HCT116 (cell line): ENCODE results near the gene MLH1.

ENCODE experiments used
- EZH2phosphoT487 ChIP-seq: fragments of 200-600 bp; IDR thresholded peaks from 2 replicates; pipeline ENCODE4 v1.6.1; 2018; ENCODE audit warnings: antibody characterized with exemption, borderline replicate concordance
- JUND ChIP-seq: IDR thresholded peaks from 2 replicates; pipeline ENCODE4 v1.6.1; 2012
- POLR2A ChIP-seq: IDR thresholded peaks from 2 replicates; pipeline ENCODE4 v1.7.0; 2011; ENCODE audit warnings: borderline replicate concordance; ENCODE audit not compliant: insufficient read depth, insufficient read length; ENCODE audit errors: extremely low read depth
- POLR2AphosphoS5 ChIP-seq: IDR thresholded peaks from 2 replicates; pipeline ENCODE4 v1.6.1; 2011; ENCODE audit warnings: mild to moderate bottlenecking, low read depth, low read length, moderate library complexity
- RAD21 ChIP-seq: IDR thresholded peaks from 2 replicates; pipeline ENCODE4 v1.6.1; 2012; ENCODE audit warnings: low read depth, mild to moderate bottlenecking
- YY1 ChIP-seq: IDR thresholded peaks from 2 replicates; pipeline ENCODE4 v1.6.1; 2011; ENCODE audit warnings: low read length, low read depth, moderate library complexity, mild to moderate bottlenecking; ENCODE audit not compliant: insufficient replicate concordance; ENCODE audit errors: extremely low read depth
- ZBTB33 ChIP-seq: IDR thresholded peaks from 2 replicates; pipeline ENCODE4 v1.6.1; 2011; ENCODE audit warnings: mild to moderate bottlenecking, low read length, moderate library complexity; ENCODE audit not compliant: insufficient replicate concordance; ENCODE audit errors: extremely low read depth
- ZNF274 ChIP-seq: fragments of 200-500 bp; sonication (Bioruptor generic); IDR thresholded peaks from 2 replicates; pipeline ENCODE4 v1.6.1; 2014; ENCODE audit warnings: mild to moderate bottlenecking, low read depth, low read length, inconsistent platforms
- TF ChIP-seq, protein P1 (sequence below), 3 experiments: fragments of 200-600 bp in 1 of 3; sonication (generic) in 1 of 3; IDR thresholded peaks in 2 of 3; conservative IDR thresholded peaks in 1 of 3; 2 replicates each; pipeline ENCODE4 v1.5.1; 2012 to 2017; ENCODE audit warnings: low read depth in 2 of 3, low read length in 2 of 3, antibody characterized with exemption in 1 of 3, borderline replicate concordance in 1 of 3, control low read depth in 1 of 3, mild to moderate bottlenecking in 1 of 3, mixed read lengths in 1 of 3, mixed run types in 1 of 3, moderate library complexity in 1 of 3; ENCODE audit not compliant: insufficient read depth in 1 of 3
- TF ChIP-seq, protein P2 (sequence below): IDR thresholded peaks from 2 replicates; pipeline ENCODE4 v1.6.1; 2012
- TF ChIP-seq, protein P3 (sequence below): IDR thresholded peaks from 2 replicates; pipeline ENCODE4 v1.6.1; 2012; ENCODE audit warnings: low read depth

DNA sequence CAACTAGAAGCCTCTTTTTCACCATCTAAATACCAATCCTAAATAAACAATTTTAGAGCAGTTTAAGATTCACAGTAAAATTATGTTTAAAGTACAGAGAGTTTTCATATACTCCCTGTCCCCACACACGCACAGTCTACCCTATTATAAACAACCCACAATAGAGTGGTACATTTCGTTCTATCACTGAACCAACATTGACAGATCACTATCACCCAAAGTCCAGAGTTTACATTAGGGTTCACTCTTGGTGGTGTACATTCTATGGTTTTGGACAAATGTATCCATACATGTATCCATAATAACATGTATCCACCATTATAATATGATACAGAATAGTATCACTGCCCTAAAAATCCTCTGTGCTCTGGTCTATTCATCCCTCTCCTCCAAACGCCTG is 89.0 kb downstream of the MLH1 start:
- TF ChIP-seq POLR2AphosphoS5 (no peak), JUND (no peak), ZBTB33 (no peak), YY1 (no peak), POLR2A (no peak), RAD21 (no peak), EZH2phosphoT487 (no peak), ZNF274 (no peak)
- TF ChIP-seq, protein P1, sequence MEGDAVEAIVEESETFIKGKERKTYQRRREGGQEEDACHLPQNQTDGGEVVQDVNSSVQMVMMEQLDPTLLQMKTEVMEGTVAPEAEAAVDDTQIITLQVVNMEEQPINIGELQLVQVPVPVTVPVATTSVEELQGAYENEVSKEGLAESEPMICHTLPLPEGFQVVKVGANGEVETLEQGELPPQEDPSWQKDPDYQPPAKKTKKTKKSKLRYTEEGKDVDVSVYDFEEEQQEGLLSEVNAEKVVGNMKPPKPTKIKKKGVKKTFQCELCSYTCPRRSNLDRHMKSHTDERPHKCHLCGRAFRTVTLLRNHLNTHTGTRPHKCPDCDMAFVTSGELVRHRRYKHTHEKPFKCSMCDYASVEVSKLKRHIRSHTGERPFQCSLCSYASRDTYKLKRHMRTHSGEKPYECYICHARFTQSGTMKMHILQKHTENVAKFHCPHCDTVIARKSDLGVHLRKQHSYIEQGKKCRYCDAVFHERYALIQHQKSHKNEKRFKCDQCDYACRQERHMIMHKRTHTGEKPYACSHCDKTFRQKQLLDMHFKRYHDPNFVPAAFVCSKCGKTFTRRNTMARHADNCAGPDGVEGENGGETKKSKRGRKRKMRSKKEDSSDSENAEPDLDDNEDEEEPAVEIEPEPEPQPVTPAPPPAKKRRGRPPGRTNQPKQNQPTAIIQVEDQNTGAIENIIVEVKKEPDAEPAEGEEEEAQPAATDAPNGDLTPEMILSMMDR (IDR thresholded peaks at IDR 0.05 in 2 of 3, conservative IDR thresholded peaks at IDR 0.05 in 1 of 3; ENCODE audit: borderline replicate concordance in 1 of 3, insufficient read depth in 1 of 3, low read depth in 2 of 3, low read length in 2 of 3): no peak
- TF ChIP-seq, protein P2, sequence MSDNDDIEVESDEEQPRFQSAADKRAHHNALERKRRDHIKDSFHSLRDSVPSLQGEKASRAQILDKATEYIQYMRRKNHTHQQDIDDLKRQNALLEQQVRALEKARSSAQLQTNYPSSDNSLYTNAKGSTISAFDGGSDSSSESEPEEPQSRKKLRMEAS: no peak
- TF ChIP-seq, protein P3, sequence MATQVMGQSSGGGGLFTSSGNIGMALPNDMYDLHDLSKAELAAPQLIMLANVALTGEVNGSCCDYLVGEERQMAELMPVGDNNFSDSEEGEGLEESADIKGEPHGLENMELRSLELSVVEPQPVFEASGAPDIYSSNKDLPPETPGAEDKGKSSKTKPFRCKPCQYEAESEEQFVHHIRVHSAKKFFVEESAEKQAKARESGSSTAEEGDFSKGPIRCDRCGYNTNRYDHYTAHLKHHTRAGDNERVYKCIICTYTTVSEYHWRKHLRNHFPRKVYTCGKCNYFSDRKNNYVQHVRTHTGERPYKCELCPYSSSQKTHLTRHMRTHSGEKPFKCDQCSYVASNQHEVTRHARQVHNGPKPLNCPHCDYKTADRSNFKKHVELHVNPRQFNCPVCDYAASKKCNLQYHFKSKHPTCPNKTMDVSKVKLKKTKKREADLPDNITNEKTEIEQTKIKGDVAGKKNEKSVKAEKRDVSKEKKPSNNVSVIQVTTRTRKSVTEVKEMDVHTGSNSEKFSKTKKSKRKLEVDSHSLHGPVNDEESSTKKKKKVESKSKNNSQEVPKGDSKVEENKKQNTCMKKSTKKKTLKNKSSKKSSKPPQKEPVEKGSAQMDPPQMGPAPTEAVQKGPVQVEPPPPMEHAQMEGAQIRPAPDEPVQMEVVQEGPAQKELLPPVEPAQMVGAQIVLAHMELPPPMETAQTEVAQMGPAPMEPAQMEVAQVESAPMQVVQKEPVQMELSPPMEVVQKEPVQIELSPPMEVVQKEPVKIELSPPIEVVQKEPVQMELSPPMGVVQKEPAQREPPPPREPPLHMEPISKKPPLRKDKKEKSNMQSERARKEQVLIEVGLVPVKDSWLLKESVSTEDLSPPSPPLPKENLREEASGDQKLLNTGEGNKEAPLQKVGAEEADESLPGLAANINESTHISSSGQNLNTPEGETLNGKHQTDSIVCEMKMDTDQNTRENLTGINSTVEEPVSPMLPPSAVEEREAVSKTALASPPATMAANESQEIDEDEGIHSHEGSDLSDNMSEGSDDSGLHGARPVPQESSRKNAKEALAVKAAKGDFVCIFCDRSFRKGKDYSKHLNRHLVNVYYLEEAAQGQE: no peak
